Activated CD8-positive, alpha-beta memory T cell treated with anti-CD3 and anti-CD28 coated beads, Interleukin-2, amount 50 U/mL, for 48 hours (primary cell): ENCODE measurements around the gene SCGB1D4.
"Not testable (repeated sequence)": the region's sequence is repeated elsewhere in the genome, so short reads cannot be mapped to it uniquely, and the experiment has no call there.

ENCODE experiments used
- DNase-seq: peaks from one replicate; pipeline ENCODE4 v3.0.0-alpha.2; 2020

Gene SCGB1D4, protein sequence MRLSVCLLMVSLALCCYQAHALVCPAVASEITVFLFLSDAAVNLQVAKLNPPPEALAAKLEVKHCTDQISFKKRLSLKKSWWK

DNA sequence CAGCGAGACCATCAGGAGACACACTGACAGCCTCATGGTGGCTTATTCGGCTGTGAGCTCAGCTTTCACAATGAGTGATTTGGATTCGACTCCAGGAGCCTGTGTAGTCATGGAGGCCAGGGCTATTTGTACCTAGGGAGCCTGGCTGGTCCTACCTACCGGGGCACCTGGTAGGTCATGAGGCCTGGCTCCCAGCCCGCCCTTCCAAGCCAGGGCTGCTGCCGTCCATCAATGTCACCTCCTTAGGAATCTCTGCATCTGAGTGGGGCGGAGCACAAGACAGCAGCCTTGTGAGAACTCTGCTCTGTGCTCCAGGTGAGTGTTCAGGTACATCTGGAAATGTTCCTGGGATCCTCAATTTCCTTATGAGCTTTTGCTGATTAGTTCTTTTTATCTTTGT is at the start of gene SCGB1D4:
Gene SCGB1D4, minus strand, starts transcription at position 101 of the 400 bp plus-strand sequence. Its CDS starts 65 bp downstream, at position 36.
- DNase-seq = no peak

DNA sequence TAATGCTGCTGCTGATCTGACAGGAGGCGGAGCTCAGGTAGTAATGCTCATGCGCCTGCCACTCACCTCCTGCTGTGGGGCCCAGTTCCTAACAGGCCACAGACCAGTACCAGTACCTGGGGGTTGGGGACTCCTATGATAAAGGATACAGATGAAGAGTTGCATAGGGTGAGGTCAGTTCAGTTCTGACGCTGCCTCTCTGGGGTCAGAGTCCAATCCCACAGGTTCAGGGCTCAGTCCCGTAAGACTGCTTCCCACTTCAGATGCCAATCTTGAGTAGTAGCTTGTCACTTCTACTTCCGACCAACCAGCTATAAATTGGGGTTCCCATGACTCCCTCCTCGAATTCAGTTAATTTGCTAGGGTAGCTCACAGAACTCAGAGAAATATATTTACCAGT is 47.0 kb upstream of the SCGB1D4 start:
- no peak for DNase-seq

DNA sequence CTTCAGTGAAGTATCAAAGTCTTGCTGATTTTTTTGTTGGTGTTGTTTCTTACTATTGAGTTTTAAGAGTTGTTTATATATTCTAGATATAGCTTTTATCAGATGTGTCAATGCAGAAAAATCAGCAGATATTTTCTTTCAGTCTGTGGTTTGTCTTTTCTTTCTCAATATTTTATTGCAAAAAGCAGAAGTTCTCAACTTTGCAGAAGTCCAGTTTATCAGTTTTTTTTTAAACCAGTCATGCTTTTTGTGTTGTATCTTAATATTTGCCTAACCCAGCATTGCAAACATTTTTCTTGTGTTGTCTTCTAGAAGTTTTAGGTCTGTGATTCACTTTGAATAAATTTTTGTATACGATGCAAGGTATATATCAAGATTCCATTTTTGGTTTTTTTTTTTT is 45.3 kb upstream of the SCGB1D4 start:
- DNase-seq = no peak

DNA sequence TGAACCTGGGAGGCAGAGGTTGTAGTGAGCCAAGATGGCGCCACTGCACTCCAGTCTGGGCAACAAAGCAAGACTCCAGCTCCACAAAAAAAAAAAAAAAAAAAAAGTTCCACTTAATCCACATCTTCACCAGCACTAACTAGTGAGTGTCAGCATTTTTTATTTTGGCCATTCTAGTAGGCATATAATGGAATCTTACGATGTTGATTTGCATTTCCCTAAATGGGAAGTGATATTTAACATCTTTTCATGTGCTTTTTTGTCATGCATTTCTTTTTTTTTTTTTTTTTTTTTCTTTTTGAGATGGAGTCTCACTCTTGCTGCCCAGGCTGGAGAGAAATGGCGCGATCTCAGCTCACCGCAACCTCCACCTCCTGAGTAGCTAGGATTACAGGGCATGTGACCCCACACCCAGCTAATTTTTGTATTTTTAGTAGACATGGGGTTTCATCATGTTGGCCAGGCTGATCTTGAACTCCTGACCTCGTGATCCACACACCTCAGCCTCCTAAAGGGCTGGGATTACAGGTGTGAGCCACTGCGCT is 44.8 kb upstream of the SCGB1D4 start:
- DNase-seq = not testable (repeated sequence)

DNA sequence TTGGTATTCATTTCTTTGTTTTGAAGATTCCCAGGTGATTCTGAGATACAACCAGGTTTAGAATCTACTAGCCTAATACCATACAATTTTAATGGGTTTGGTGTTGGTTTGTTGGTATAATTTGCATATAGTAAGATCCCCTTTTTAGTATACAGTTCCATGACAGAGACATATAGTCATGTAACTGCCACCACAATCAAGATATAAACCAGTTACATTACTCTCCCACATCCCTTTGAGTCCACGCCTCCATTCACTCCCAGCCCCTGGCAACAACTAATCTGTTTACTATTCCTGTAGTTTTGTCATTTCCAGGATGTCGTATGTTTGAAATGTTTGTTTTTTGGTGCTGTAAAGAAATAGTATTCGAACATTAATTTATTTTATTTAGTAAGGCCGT is 42.7 kb upstream of the SCGB1D4 start:
- no peak for DNase-seq

DNA sequence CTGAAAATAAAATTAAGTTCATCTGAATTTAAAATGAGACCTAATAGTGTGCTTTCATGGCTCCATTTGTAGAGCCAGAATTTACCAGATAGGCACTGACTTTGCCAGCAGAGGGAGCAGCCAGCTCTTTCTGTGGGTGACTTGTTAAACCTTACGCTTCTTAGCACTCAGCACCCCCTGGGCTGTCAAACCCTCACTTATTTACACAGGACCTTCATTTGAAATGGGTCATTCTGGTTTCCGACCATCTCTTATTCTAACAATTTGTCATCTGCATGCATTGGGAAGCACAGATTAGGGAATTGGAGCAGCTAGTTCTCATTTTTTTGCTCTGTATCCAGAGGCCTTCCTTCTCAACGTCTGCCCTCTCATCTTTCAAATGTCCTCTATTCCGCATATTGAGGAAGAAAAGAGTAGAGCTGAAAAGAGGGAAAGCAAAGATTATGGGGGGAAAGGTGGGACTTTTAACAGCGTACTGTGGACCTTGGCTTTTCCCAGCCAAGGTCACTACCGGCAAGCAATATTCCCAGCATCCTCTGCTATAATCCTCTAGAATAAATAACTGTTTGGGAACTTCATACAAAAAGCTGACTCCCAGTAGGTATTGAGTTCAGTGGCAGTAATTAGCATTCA is 41.5 kb upstream of the SCGB1D4 start:
- peak; percentile 56 for DNase-seq

DNA sequence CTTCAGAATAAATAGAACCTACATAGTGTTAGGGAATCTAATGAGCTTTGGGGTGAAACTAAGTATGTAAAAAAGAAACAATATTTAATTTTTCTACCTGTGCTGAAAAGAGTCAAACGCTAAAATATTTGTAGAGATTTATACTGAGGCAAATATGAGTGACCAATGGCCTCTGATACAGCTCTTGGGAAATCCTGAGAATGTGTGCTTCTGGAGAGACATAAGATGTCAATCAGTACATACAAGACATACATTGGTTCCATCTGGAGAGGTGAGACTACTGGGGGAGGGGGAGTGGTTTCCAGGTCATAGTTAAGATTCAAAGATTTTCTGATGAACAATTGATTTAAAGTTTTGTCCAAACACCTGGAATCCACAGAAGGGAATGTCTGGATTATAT is 39.3 kb upstream of the SCGB1D4 start:
- no peak for DNase-seq

DNA sequence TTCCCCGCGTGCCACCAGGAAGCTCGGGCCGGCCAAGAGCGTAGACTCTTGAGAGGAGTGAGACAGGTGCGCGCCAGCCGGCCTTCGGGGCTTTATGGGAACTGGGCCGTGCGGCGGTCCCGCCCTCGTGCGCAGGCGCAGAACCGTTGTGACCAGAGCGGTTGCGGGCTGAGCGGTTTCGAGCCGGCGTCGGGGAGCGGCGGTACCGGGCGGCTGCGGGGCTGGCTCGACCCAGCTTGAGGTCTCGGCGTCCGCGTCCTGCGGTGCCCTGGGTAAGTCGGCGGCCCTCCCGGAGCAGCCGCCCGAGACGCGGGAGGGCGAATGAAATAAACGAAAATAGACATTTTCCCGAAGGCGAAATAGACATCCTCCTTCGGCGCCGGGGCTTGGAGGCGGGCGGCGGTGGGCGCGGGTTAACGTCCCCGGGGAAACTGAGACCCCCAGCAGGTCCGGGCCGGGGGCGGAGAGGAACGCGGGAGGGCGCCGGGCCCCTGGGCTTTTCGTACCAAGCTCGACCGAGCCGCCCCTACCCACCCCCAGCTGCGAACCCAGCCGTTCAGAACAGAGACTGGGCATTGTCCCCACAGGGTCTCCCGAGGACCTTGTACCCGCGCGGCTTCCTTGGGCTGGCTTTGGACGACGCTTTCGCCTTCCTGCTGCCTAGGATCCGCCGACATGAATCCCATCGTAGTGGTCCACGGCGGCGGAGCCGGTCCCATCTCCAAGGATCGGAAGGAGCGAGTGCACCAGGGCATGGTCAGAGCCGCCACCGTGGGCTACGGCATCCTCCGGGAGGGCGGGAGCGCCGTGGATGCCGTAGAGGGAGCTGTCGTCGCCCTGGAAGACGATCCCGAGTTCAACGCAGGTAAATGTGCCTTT is 38.7 kb upstream of the SCGB1D4 start, which contains the start of gene ASRGL1:
Gene ASRGL1, plus strand, starts transcription at position 146 of the 879 bp plus-strand sequence. Its CDS starts 530 bp downstream, at position 676.
- peak; percentile 90 for DNase-seq

DNA sequence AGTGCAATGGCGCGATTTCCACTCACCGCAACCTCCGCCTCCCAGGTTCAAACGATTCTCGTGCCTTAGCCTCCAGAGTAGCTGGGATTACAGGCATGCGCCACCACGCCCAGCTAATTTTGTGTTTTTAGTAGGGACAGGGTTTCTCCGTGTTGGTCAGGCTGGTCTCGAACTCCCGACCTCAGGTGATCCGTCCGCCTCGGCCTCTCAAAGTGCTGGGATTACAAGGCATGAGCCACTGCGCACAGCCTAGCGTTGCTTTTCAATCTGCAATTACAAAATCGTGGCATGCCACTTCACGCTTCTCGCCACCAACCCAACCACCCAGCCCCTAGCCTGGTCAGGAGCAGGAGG is 38.1 kb upstream of the SCGB1D4 start:
- not testable (repeated sequence) for DNase-seq

DNA sequence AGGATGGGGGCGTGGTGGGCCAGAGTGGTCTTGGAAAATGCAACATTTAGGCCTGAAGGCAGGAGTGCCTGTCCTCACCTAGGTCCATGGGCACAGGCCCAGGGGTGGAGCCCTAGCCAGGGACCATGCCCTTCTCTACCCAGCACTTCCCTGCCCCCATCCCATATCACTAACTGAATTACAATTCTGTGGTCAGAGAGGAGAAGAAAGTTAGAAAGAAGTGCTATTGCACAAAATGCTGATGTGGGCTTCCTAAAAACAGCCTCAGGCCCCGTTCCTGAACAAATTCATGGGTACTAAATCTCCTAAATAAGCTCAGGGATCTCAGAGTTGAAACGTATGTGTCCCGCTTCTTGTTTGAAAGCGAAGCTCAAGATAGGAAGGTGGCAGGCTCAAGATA is 34.9 kb upstream of the SCGB1D4 start:
- no peak for DNase-seq

DNA sequence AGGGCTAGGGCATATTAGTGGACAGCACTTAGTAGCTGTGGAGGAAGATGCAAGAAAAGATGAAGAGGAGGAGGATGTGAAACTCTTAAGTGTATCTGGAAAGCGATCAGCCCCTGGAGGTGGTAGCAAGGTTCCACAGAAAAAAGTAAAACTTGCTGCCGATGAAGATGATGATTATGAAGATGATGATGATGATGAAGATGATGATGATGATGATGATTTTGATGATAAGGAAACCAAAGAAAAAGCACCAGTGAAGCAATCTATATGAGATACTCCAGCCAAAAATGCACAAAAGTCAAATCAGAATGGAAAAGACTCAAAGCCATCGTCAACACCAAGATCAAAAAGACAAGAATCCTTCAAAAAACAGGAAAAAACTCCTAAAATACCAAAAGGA is 32.4 kb upstream of the SCGB1D4 start:
- not testable (repeated sequence) for DNase-seq

DNA sequence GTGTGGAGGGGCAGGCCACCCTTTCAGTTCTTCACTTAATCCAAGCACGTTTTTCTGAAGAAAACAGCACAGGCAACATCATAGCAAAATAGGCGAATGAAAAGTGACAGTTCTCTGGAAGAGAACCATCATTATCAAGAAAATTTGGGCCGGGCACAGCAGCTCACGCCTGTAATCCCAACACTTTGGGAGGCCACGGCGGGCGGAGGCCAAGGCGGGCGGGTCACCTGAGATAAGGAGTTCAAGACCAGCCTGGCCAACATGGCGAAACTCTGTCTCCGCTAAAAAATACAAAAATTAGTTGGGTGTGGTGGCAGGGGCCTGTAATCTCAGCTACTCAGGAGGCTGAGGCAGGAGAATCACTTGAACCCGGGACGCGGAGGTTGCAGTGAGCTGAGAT is 28.7 kb upstream of the SCGB1D4 start:
- DNase-seq = not testable (repeated sequence)

DNA sequence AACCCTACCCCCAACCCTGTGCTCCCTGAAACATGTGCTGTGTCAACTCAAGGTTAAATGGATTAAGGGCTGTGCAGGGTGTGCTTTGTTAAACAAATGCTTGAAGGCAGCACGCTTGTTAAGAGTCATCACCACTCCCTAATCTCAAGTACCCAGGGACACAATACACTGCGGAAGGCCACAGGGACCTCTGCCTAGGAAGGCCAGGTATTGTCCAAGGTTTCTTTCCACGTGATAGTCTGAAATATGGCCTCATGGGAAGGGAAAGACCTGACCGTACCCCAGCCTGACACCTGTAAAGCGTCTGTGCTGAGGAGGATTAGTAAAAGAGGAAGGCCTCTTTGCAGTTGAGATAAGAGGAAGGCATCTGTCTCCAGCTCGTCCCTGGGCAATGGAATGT is 27.8 kb upstream of the SCGB1D4 start:
- DNase-seq = not testable (repeated sequence)

DNA sequence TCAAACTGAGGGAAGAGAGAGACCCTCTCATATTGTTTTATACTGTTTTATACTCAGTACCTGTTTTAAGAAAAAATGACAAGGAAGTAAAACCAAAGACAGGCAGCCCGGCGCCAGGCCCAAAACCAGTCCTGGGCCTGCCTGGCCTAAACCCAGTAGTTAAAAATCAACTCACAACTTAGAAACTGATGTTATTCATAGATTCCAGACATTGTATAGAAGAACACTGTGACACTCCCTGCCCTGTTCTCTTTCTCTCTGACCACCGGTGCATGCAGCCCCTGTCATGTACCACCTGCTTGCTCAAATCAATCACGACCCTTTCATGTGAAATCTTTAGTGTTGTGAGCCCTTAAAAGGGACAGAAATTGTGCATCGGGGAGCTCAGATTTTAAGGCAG is 26.9 kb upstream of the SCGB1D4 start:
- not testable (repeated sequence) for DNase-seq

DNA sequence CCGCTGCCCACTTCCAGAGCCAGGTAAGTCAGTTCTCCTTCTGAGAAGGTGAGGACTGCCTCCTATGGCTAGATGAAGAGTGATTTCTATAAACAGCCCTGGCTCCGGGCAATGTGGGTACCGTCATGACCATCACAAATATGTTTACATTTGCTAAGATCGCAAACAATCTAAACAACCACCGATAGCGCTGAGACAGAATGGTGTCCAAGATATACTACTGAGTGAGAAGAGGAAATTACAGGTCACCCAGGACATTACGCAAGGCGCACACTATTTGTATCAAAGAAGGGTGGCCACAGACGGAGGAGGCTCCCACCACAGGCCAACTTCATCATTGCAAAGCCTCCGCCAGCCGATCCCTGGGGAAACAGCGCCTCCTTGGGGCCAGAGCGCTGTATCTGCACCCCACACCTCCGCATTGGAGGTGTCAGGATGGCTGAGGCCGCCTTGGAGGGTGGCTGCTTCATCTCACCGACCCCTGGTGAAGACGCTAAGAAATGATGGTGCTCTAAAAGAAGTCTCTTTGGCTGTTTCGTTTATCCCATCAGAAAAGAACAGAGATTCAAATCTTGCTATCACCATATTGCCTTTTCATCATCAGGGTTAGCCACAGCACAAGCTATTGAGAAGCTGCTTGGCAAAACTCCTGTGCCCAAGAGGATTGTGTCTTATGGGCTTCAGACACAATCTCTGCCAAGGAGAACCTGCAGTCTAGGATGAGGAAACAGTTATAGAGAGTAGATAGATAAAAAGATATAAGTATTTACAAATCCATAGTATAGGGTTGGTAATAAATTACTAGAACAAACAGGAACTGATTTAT is 26.1 kb upstream of the SCGB1D4 start:
- DNase-seq = peak; percentile 91

DNA sequence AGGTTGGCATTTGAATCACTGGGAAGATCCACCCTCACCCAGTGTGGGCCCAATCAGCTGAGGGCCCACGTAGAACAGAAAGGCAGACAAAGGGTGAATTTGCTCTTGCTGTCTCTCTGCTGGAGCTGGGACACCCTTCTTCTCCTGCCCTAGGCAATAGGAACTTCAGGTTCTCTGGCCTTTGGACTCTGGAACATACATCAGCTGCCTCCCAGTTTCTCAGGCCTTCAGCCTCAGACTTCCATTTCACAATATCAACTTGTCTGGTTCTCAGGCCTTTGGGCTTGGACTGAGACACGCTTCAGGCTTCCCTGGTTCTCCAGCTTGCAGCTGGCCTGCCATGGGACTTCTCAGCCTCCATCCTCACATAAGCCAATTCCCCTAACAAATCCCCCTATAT is 23.6 kb upstream of the SCGB1D4 start:
- no peak for DNase-seq

DNA sequence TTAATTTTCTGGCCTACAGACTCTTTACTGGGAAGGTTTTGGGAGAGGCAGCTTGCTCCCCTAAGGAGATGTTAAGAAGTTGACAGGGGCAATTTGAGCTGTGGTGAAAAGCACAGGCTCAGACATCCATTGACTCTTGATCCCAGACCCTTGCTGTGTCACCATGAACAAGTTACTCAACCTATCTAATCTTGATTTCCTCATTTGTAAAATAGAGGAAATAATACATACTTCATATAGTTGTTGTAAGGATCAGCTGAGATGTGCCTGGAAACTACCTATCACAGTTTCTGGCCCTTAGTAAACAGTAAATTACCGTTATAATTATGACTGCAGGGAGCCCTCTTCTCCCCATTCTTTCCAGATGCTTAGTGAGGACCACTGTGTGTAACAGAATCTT is 16.6 kb upstream of the SCGB1D4 start:
- DNase-seq = no peak

DNA sequence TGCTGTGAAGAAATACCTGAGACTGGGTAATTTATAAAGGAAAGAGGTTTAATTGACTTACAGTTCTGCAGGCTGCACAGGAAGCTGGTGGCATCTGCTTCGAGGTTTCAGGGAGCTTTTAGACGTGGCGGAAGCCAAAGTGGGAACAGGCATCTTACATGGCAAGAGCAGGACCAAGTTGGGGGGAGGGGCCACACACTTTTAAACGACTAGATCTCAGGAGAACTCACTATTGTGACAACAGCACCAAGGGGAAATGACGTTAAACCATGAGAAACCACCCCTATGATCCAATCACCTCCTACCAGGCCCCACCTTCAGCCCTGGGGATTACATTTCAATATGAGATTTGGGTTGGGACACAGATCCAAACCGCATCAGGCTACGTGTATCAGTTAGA is 11.1 kb upstream of the SCGB1D4 start:
- DNase-seq = no peak

DNA sequence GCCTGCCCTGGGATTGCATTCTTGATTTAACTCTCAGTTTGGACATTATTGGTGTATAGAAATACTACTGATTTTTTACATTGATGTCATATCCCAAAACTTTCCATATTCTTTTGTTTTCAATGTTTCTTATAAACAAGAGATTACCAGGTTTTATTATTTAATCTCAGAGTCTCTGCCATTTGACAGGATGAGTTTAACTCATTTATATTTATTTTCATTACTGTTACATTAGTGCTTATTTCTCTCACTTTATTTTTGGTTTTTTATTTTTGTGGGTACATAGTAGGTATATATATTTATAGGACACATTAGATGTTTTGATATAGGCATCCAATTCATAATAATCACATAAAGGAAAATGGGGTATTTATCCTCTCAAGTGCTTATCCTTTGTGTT is 9.1 kb upstream of the SCGB1D4 start:
- DNase-seq = no peak

DNA sequence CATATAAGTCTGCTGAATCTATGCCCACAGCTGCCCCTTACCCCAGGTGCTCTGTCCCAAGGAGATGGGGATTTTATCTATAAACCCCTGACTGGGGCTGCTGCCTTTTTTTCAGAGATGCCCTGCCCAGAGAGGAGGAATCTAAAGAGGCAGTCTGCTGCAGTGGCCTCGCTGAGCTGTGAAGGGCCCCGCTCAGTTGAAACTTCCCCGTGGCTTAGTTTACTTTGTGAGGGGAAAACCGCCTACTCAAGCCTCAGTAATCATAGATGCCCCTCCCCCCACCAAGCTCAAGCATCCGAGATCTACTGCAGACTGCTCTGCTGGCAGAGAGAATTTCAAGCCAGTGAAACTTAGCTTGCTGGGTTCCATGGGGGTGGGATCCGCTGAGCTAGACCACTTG is 7.4 kb upstream of the SCGB1D4 start:
- no peak for DNase-seq

DNA sequence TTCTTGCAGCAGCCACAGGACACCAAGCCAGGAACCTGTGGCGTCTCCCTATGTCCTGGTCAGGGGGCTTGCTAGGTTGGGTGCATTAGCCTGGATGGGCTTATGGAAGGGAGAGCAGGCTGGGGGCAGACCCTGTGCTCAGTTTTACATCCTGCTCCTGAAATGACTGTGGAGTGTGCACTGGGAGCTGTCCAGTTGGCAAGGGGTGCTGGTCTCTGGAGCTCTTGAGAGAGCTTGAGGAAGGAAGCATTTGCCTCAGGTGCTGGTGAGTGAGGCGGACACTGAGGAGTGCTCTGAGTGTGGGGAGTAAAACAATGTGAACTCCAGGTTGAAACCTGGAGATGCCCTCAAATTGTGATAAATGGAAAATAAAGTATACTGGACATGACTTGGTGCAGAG is 3.4 kb downstream of the SCGB1D4 start:
- no peak for DNase-seq

DNA sequence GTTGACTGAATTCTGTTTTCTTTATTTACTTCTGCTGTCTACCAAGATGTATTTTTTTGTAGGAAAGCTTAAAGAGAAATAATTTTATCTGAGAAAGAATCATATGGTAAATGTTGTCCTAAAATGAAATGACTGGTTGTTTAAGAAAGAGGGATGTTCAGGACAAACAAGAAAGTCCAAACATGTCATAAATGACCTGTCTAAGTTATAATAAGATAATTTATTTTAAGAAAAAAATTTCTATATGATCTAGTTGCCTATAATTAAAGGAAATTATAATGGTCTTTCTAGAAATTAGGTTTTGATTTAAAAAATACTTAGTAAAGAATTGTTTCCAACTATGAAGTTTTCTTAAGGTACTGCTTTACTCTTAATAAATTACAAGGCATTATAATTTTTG is 18.4 kb downstream of the SCGB1D4 start:
- no peak for DNase-seq

DNA sequence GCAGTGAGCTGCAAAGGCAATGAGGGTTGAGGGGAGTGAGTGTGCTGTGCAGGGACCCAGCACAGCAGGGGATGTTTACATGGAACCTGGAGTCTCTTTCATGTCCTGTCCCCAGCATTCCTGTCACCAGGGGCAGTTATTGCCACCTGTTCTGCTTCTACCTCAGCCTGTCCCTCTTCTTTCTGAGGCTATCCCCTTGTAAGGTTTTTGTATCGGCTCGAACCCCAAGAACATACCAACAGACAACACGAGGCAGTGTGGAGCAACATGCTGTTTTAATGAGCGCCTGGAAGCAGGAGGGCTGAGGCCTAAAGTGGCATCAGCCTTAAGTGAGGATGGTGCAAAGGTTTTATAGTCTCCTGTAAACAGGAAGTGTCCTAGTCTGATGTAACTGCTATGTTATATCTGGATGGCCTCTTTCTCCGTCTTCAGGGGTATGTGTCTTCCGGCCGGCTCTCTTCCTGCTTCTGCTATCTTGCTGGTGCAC is 25.0 kb downstream of the SCGB1D4 start:
- no peak for DNase-seq
